Lower lobe of right lung (tissue), 2 donors: Measurements from ENCODE around the gene H2AZ2. TPM values are rescaled to one million over a fixed set of nuclear protein-coding genes. Genes with fewer than 3 reads are reported as not detected.
"Not testable (repeated sequence)": the region's sequence is repeated elsewhere in the genome, so short reads cannot be mapped to it uniquely, and the experiment has no call there.

Experiments used
- ATAC-seq, 2 donors: fragments of 200-7000 bp; cut with Tn5 transposase; one replicate each; pipeline ENCODE4 v1.9.1; 2020 to 2022; ENCODE audit warnings: mild to moderate bottlenecking in 2 of 2, moderate library complexity in 2 of 2
- DNase-seq: peaks from one replicate; pipeline ENCODE4 v3.0.0-alpha.2; 2020
- H3K27ac ChIP-seq: fragments of 200-600 bp; one replicate; pipeline ENCODE4 v1.8.0; 2022
- H3K27me3 ChIP-seq: fragments of 200-600 bp; one replicate; pipeline ENCODE4 v1.8.0; 2022; ENCODE audit warnings: low read depth
- H3K36me3 ChIP-seq: fragments of 200-600 bp; one replicate; pipeline ENCODE4 v1.8.0; 2022; ENCODE audit warnings: mild to moderate bottlenecking
- H3K4me1 ChIP-seq: fragments of 200-600 bp; one replicate; pipeline ENCODE4 v1.8.0; 2022
- H3K4me3 ChIP-seq: fragments of 200-600 bp; one replicate; pipeline ENCODE4 v1.8.0; 2022; ENCODE audit warnings: mild to moderate bottlenecking
- H3K9me3 ChIP-seq: fragments of 200-600 bp; one replicate; pipeline ENCODE4 v1.8.0; 2022
- intact Hi-C: fragments of 100-400 bp; cut with DNase I; formaldehyde crosslinking; loops from one replicate; pipeline ENCODE4 v1.11.0; 2022
- total RNA-seq: library from RNA; stranded (reverse); fragmentation: NEBNext Ultra II Directional; extraction: Animal tissue kit (Norgen Biotek cat#: 25700); gene quantifications from one replicate; pipeline ENCODE4 v1.2.1, GENCODE V29; 2021
- TF ChIP-seq, protein P1 (sequence below): fragments of 200-600 bp; IDR thresholded peaks from one replicate; pipeline ENCODE4 v1.8.0; 2022; ENCODE audit warnings: antibody characterized with exemption, mild to moderate bottlenecking
- donor health status: DM: no; HTN: yes; CAD: no; lungs with severe emphysema.

The H2AZ2 gene
- total RNA-seq, 1 donor from 2014 or later, result 139 TPM

DNA sequence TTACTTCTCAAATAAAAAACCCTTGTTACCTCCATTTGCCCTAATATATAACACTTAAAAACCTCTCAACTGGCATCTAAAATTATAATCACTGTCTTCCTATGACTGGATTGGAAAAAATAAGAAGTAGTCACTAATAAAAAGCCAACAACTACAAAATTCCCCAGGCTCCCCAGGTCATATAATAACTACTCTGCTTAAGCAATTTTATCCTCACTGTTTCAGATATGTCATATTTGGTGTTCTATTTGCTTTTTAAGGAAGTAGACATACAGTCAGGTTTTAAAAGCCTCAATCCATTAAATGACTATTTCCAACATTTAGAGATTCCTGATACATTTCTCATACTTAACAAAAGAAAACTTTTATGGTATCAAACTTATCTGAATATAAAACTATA, 2.4 kb downstream of the H2AZ2 start:
- Histone ChIP-seq H3K9me3 (no peaks in the 10 kb centered on the region), H3K36me3 (peaks cover 8% of the 10 kb centered on the region), H3K4me1 (peaks cover 49% of the 10 kb centered on the region), H3K27ac (no peak overlapping the region), H3K27me3 (no peaks in the 10 kb centered on the region), H3K4me3 (no peak overlapping the region)
- intact Hi-C loops, result no loop called here
- TF ChIP-seq, protein P1, sequence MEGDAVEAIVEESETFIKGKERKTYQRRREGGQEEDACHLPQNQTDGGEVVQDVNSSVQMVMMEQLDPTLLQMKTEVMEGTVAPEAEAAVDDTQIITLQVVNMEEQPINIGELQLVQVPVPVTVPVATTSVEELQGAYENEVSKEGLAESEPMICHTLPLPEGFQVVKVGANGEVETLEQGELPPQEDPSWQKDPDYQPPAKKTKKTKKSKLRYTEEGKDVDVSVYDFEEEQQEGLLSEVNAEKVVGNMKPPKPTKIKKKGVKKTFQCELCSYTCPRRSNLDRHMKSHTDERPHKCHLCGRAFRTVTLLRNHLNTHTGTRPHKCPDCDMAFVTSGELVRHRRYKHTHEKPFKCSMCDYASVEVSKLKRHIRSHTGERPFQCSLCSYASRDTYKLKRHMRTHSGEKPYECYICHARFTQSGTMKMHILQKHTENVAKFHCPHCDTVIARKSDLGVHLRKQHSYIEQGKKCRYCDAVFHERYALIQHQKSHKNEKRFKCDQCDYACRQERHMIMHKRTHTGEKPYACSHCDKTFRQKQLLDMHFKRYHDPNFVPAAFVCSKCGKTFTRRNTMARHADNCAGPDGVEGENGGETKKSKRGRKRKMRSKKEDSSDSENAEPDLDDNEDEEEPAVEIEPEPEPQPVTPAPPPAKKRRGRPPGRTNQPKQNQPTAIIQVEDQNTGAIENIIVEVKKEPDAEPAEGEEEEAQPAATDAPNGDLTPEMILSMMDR, result no peak
- ATAC-seq (no peak), DNase-seq (no peak)

DNA sequence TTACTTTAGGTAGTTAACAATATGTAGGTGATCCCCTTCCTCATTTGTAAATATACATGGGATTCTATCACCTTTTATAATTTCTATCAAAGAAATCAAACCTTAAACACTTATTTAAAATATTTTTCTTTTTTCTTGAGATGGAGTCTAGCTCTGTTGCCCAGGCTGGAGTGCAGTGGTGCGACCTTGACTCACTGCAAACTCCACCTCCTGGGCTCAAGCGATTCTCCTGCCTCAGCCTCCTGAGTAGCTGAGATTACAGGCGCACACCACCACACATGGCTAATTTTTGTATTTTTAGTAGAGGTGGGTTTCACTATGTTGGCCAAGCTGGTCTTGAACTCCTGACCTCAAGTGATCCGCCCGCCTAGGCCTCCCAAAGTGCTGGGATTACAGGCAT, 4.4 kb downstream of the H2AZ2 start:
- H3K27me3 ChIP-seq, DNase-seq, H3K27ac ChIP-seq, H3K9me3 ChIP-seq, ATAC-seq, H3K4me3 ChIP-seq, intact Hi-C loops: not testable (repeated sequence)
- Histone ChIP-seq H3K36me3 (peaks cover 28% of the 10 kb centered on the region), H3K4me1 (peaks cover 44% of the 10 kb centered on the region)

DNA sequence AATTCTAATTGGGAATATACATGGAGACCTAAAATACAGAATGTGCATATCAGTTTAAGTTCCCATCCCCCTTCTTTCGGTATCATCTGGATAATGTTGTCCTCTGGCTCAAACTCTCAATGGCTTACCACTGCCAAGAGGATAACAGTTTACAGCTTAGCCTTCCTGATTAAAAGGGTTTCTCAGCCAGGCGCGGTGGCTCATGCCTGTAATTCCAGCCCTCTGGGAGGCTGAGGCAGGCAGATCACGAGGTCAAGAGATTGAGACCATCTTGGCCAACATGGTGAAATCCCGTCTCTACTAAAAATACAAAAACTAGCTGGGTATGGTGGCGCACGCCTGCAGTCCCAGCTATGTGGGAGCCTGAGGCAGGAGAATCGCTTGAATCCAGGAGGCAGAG, 5.2 kb downstream of the H2AZ2 start:
- H3K36me3 ChIP-seq, result peaks cover 34% of the 10 kb centered on the region
- DNase-seq, H3K27me3 ChIP-seq, H3K4me3 ChIP-seq, H3K9me3 ChIP-seq, intact Hi-C loops, H3K27ac ChIP-seq, ATAC-seq: not testable (repeated sequence)
- H3K4me1 ChIP-seq, result peaks cover 44% of the 10 kb centered on the region

DNA sequence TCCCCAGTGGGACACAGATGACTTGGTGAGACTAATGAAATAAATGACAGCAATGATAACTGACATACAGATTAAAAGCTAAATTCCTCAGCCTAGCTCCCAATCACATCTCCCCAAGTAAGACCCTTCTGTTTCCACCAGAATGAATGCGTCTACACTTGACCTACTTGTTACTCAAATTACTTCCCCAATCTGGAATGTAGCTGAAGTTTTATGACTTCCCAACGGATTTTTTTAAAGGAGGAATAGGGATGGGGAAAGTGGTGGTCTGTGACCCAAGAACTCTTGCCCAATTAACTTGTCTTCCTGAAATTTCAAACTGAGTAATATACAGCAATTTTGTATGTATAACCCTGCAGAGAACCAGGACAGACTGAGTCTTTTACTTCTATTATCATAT, 9.1 kb downstream of the H2AZ2 start:
- TF ChIP-seq, protein P1, result no peak
- DNase-seq, result no peak
- Histone ChIP-seq H3K4me1 (peaks cover 19% of the 10 kb centered on the region), H3K36me3 (peaks cover 68% of the 10 kb centered on the region), H3K27me3 (no peaks in the 10 kb centered on the region), H3K9me3 (no peaks in the 10 kb centered on the region), H3K27ac (no peak overlapping the region), H3K4me3 (no peak overlapping the region)
- no peak for ATAC-seq
- intact Hi-C loops, result no loop called here

DNA sequence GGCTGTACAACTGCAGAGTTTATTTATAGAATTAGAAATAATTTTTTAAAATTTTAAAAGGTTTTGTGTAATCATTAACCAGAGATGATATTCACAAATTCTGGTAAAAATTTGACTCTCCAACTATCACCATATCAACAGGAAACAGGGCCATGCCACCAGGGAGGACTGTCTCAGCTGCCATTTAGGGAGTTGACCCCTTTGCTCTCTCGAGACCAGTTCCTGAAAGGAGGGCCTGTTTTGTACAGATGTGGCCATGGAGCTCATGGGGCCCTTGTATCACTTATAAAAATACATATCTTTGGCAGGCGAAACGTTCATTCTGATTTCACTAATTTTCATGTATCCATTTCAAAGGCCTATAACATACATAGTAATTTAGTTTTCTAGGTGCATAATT, 20.3 kb downstream of the H2AZ2 start:
- intact Hi-C loops, result no loop called here
- H3K27ac ChIP-seq, result no peak overlapping the region
- DNase-seq (no peak), ATAC-seq (no peak)
- no peaks in the 10 kb centered on the region for H3K27me3 ChIP-seq
- peaks cover 7% of the 10 kb centered on the region for H3K4me1 ChIP-seq
- H3K36me3 ChIP-seq, result peaks cover 61% of the 10 kb centered on the region
- H3K9me3 ChIP-seq, result no peaks in the 10 kb centered on the region
- TF ChIP-seq, protein P1, result no peak
- no peak overlapping the region for H3K4me3 ChIP-seq

DNA sequence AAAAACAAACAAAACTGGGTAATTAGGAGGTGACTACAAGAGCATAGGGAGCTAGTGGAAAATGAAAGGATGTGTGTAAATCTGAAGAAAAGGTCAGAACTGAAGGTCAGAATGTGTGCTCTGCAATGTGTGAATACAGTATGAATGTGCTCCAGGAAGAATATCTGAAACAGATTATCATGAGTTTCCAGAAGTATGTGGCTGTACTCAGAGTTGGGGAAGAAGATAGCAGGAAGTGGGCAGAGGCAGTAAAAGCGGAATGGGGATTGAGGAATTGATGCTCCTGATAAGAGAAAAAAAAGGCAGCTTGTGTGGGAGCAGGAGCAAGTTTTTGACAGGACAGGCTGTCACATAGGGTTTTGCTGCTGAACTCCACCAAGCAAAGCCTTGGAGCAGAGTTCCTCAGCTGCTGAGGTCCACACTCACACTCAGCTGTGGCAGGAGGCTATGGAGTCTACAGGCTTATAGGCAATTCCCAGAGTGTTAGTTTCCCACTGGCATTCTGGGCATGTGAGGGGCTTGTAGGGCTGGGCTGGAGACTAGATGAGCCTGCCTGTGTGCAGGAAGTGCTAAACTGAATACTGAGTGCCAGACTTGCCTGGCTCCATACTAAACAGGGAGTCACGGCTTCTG, 22.9 kb downstream of the H2AZ2 start:
- Histone ChIP-seq H3K27ac (no peak overlapping the region), H3K9me3 (no peaks in the 10 kb centered on the region), H3K27me3 (no peaks in the 10 kb centered on the region), H3K4me3 (no peak overlapping the region), H3K36me3 (peaks cover 35% of the 10 kb centered on the region), H3K4me1 (peaks cover 7% of the 10 kb centered on the region)
- no peak for DNase-seq
- TF ChIP-seq, protein P1, result no peak
- ATAC-seq, result no peak
- intact Hi-C loops, result no loop called here
